ENCODE data around the gene DSC2. TPM values are rescaled to one million over a fixed set of nuclear protein-coding genes. Genes with fewer than 3 reads are reported as not detected.

The DSC2 gene
- total and polyA plus RNA-seq, 2 of the 8 experiments (the other 6 are each of a cell fraction or from before 2014, with no cell fraction given): 4.6 to 39.7 TPM

DNA sequence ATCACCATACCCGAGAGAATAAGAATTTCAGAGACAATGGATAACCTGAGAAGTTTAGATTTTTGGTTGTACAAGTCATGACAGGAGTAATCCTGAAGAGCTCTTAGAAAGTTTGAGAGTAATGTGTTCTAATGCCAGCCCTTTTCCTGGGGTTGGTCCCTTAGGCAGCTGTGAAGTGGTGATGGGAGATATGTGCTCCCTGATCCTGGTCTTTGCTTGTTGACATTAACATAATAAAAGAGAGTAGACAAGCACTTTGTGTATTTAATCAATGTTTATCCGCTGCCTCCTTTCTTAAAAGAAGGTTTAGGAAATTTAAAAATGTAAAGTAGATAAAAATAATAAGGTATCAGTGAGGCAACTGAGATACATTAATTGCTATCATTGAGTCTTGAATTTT, 45.9 kb downstream of the DSC2 start:
- H3K23ac ChIP-seq (ENCODE audit: insufficient read length): no peak overlapping the region
- H3K9me3 ChIP-seq (ENCODE audit: insufficient read depth in 2 of 2, low read depth in 1 of 2, low read length in 1 of 2): peaks cover 2% of the 10 kb centered on the region in 2 experiments; a peak in 1 of 4 replicates
- no peak overlapping the region for H3K14ac ChIP-seq (ENCODE audit: insufficient read length)
- no peaks in the 10 kb centered on the region for H3K23me2 ChIP-seq (ENCODE audit: low read depth, low read length)
- no peak overlapping the region for H2BK5ac ChIP-seq (ENCODE audit: low read depth, low read length)
- H2AFZ ChIP-seq (ENCODE audit: low read length): no peak overlapping the region
- H3K27me3 ChIP-seq (replicated peaks in 1 of 4; ENCODE audit: control insufficient read depth in 3 of 4, extremely low read depth in 1 of 4, insufficient read depth in 3 of 4, low read length in 3 of 4): no peaks in the 10 kb centered on the region
- no peak overlapping the region for H3K4me3 ChIP-seq (ENCODE audit: extremely low read depth in 1 of 4, insufficient read depth in 2 of 4, low read depth in 3 of 4, low read length in 4 of 4)
- H3K4ac ChIP-seq (replicated peaks; ENCODE audit: insufficient read length, low read depth, low read length): no peak overlapping the region
- no peak overlapping the region for H3K27ac ChIP-seq (ENCODE audit: low read depth, low read length)
- H4K20me1 ChIP-seq (replicated peaks in 1 of 2; ENCODE audit: control insufficient read depth in 1 of 2, insufficient read depth in 2 of 2, low read length in 2 of 2): no peaks in the 10 kb centered on the region
- no peak overlapping the region for H2BK120ac ChIP-seq (replicated peaks; ENCODE audit: low read depth, low read length)
- H3K79me2 ChIP-seq (ENCODE audit: control insufficient read depth in 1 of 2, insufficient read depth in 2 of 2, low read length in 2 of 2): no peaks in the 10 kb centered on the region
- H3K56ac ChIP-seq (replicated peaks; ENCODE audit: insufficient read length, low read depth, low read length): no peak overlapping the region
- no peak overlapping the region for H3K18ac ChIP-seq (ENCODE audit: extremely low read depth, low read length)
- H3K79me1 ChIP-seq (ENCODE audit: low read depth, low read length): no peaks in the 10 kb centered on the region
- 60% methylated on average over 2 of the region's 2 CpGs; no CpG with 5 or more reads in 1 of the 2 experiments for WGBS, 2 experiments (ENCODE audit: extremely low coverage in 1 of 2, insufficient coverage in 1 of 2, insufficient read length in 1 of 2, insufficient replicate concordance in 2 of 2, low coverage in 1 of 2, low lambda C conversion rate in 2 of 2, missing lambda C conversion rate in 1 of 2)
- POLR2A ChIA-PET (ENCODE audit: partially characterized antibody): interaction anchor here (0.5 to 0.7 kb wide), 2 partner anchors 16 to 28 kb away, joined by 3 to 4 read pairs; no protein-coding TSS in a partner anchor
- no peak overlapping the region for H2BK20ac ChIP-seq (ENCODE audit: low read length)
- H4K91ac ChIP-seq (replicated peaks; ENCODE audit: insufficient read length, low read length): no peak overlapping the region
- no peak overlapping the region for H4K8ac ChIP-seq (ENCODE audit: extremely low read depth, insufficient read depth, low read length)
- H2BK15ac ChIP-seq (ENCODE audit: low read length): no peak overlapping the region
- H3K36me3 ChIP-seq (ENCODE audit: control insufficient read depth in 2 of 4, insufficient read depth in 4 of 4, low read length in 3 of 4): no peaks in the 10 kb centered on the region
- H3K4me2 ChIP-seq (ENCODE audit: insufficient read depth in 1 of 2, low read depth in 2 of 2, low read length in 2 of 2): no peak overlapping the region
- TF ChIP-seq KDM5A (IDR thresholded peaks at IDR 0.05; ENCODE audit: low read length) (no peak), EGR1 (IDR thresholded peaks at IDR 0.05; ENCODE audit: borderline replicate concordance, low read depth, low read length) (no peak), MAFK (IDR thresholded peaks at IDR 0.05; ENCODE audit: low read depth, low read length) (no peak), ASH2L (IDR thresholded peaks at IDR 0.05; ENCODE audit: low read length) (no peak), FOSL1 (IDR thresholded peaks at IDR 0.05; ENCODE audit: insufficient read depth, low read depth, low read length) (no peak), SRF (IDR thresholded peaks at IDR 0.05; ENCODE audit: low read depth, low read length) (no peak), CTBP2 (IDR thresholded peaks at IDR 0.05; ENCODE audit: borderline replicate concordance, insufficient read depth, insufficient read length, low read length) (no peak), EZH2 (IDR thresholded peaks at IDR 0.05; ENCODE audit: low read depth, low read length, severe bottlenecking) (no peak)
- TF ChIP-seq, protein P1, sequence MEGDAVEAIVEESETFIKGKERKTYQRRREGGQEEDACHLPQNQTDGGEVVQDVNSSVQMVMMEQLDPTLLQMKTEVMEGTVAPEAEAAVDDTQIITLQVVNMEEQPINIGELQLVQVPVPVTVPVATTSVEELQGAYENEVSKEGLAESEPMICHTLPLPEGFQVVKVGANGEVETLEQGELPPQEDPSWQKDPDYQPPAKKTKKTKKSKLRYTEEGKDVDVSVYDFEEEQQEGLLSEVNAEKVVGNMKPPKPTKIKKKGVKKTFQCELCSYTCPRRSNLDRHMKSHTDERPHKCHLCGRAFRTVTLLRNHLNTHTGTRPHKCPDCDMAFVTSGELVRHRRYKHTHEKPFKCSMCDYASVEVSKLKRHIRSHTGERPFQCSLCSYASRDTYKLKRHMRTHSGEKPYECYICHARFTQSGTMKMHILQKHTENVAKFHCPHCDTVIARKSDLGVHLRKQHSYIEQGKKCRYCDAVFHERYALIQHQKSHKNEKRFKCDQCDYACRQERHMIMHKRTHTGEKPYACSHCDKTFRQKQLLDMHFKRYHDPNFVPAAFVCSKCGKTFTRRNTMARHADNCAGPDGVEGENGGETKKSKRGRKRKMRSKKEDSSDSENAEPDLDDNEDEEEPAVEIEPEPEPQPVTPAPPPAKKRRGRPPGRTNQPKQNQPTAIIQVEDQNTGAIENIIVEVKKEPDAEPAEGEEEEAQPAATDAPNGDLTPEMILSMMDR (IDR thresholded peaks at IDR 0.05; ENCODE audit: control extremely low read depth in 1 of 3, insufficient read depth in 1 of 3, low read depth in 1 of 3, low read length in 3 of 3): no peak
- TF ChIP-seq, protein P2, sequence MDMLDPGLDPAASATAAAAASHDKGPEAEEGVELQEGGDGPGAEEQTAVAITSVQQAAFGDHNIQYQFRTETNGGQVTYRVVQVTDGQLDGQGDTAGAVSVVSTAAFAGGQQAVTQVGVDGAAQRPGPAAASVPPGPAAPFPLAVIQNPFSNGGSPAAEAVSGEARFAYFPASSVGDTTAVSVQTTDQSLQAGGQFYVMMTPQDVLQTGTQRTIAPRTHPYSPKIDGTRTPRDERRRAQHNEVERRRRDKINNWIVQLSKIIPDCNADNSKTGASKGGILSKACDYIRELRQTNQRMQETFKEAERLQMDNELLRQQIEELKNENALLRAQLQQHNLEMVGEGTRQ (IDR thresholded peaks at IDR 0.05; ENCODE audit: low read length): no peak
- H2AK5ac ChIP-seq (ENCODE audit: low read depth, low read length): no peak overlapping the region
- H3K9ac ChIP-seq (replicated peaks in 1 of 4; ENCODE audit: extremely low read depth in 1 of 4, low read depth in 3 of 4, low read length in 3 of 4): no peak overlapping the region
- H4K5ac ChIP-seq (ENCODE audit: insufficient read length, low read depth, low read length): no peak overlapping the region
- no peak for FAIRE-seq
- H2BK12ac ChIP-seq (ENCODE audit: low read depth, low read length): no peak overlapping the region
- H3K4me1 ChIP-seq (replicated peaks in 1 of 4; ENCODE audit: control insufficient read depth in 3 of 4, insufficient read depth in 4 of 4, low read length in 3 of 4): peaks cover 0 to 2% (median 0%) of the 10 kb centered on the region in 4 experiments; a peak in 1 of 7 replicates
- no peak for DNase-seq (ENCODE audit: low read depth in 1 of 2, low spot score in 2 of 2)
- CTCF ChIA-PET (ENCODE audit: partially characterized antibody): no interaction called here

All from H1 (cell line).